Lung (tissue), 12 donors: Measurements from ENCODE around the gene GNAT1. TPM values are rescaled to one million over a fixed set of nuclear protein-coding genes. Genes with fewer than 3 reads are reported as not detected.

Experiments
- ATAC-seq: fragments of 200-7000 bp; cut with Tn5 transposase; one replicate; pipeline ENCODE4 v1.9.1; 2020; ENCODE audit warnings: moderate number of reproducible peaks; ENCODE audit not compliant: insufficient read depth, low FRiP score
- DNase-seq, 3 donors: peaks; one replicate each; pipeline ENCODE4 v3.0.0-alpha.2; 2013 to 2017
- H3K27ac ChIP-seq, 2 donors: one replicate each; pipeline ENCODE4 v1.5.1; 2013; ENCODE audit warnings: mild to moderate bottlenecking in 2 of 2, moderate library complexity in 2 of 2, control low read depth in 1 of 2, inconsistent platforms in 1 of 2, low read depth in 1 of 2, low read length in 1 of 2
- H3K27me3 ChIP-seq, 3 donors: one replicate each; pipeline ENCODE4 v1.5.1; 2013; ENCODE audit warnings: low read length in 2 of 3; ENCODE audit not compliant: control insufficient read depth in 3 of 3, insufficient read depth in 3 of 3
- H3K36me3 ChIP-seq, 4 donors: one replicate each; pipeline ENCODE4 v1.5.1; 2013; ENCODE audit warnings: low read length in 4 of 4, mild to moderate bottlenecking in 1 of 4, moderate library complexity in 1 of 4; ENCODE audit not compliant: control insufficient read depth in 4 of 4, insufficient read depth in 4 of 4
- H3K4me1 ChIP-seq, 5 donors: one replicate each; pipeline ENCODE4 v1.5.1; 2013; ENCODE audit warnings: low read length in 5 of 5, mild to moderate bottlenecking in 2 of 5, moderate library complexity in 1 of 5; ENCODE audit not compliant: control insufficient read depth in 5 of 5, insufficient read depth in 5 of 5
- H3K4me3 ChIP-seq: one replicate; pipeline ENCODE4 v1.5.1; 2013; ENCODE audit warnings: mild to moderate bottlenecking, control low read depth, moderate library complexity
- H3K9ac ChIP-seq, 2 donors: one replicate each; pipeline ENCODE4 v1.5.1; 2013; ENCODE audit warnings: low read length in 2 of 2, control low read depth in 1 of 2; ENCODE audit not compliant: insufficient read depth in 1 of 2
- H3K9me3 ChIP-seq, 4 donors: one replicate each; pipeline ENCODE4 v1.5.1; 2013; ENCODE audit warnings: low read length in 3 of 4, mild to moderate bottlenecking in 1 of 4, moderate library complexity in 1 of 4; ENCODE audit not compliant: control insufficient read depth in 4 of 4, insufficient read depth in 3 of 4
- CTCF ChIP-seq: IDR thresholded peaks from 2 replicates; pipeline ENCODE4 v1.5.1; 2012; ENCODE audit warnings: mild to moderate bottlenecking; ENCODE audit errors: control extremely low read depth, extremely low read depth
- WGBS, 2 donors: extraction: QIAGEN DNeasy Blood & Tissue Kit; methylation state at CpG; one replicate each; pipeline ENCODE4 v1.1.7; 2013; 5-methylcytosine and 5-hydroxymethylcytosine counted together
- polyA plus RNA-seq, 2 donors: library from polyadenylated mRNA; stranded (reverse); fragments of 200-250 nt; gene quantifications; one replicate each; pipeline ENCODE4 v1.2.1, GENCODE V29; 2013
- total RNA-seq, 2 donors: library from RNA; depleted of rRNA in 1 of 2; stranded (reverse); fragments of >200 nt in 1 of 2; gene quantifications; one replicate each; pipeline ENCODE4 v1.2.1, GENCODE V29; 2014 to 2021
- donor health status: control.
- donor health status: control.
- donor health status: Bipolar disorder and iron deficiency.
- donor health status: healthy.
- donor health status: DM: yes; HTN: yes; CAD: no.

The GNAT1 gene
- total and polyA plus RNA-seq, 4 donors, result 0.05 to 0.16 TPM; not detected in 2

DNA sequence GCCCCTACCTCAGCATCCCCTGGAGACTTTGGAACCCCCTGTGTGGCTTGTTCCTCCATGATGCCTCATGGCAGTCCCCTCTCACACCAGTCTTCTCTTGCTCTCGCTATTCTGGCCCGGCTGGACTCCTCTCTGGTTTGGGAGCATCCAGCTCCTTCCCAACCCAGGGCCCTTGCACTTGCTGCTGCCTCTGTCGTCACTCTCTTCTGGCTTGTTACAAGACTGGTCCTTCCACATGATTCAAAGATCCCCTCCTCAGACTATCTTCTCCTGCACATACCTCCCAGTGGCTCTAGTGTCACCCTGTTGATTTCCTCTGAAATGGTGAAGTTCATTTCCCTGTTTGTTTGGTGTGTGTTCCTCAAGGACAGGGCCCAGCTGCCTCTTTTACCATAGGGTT, 38.1 kb downstream of the GNAT1 start:
- H3K9ac ChIP-seq, result no peak overlapping the region
- H3K9me3 ChIP-seq, result no peaks in the 10 kb centered on the region
- DNase-seq, result no peak
- no peak for TF ChIP-seq CTCF
- H3K27ac ChIP-seq, result no peak overlapping the region
- no peak for ATAC-seq
- no peak overlapping the region for H3K4me3 ChIP-seq
- H3K36me3 ChIP-seq, result no peaks in the 10 kb centered on the region
- no peaks in the 10 kb centered on the region for H3K27me3 ChIP-seq
- 94 to 96% methylated on average over 3 of the region's 3 CpGs for WGBS, 2 donors
- H3K4me1 ChIP-seq, result peaks cover 0 to 18% (median 0%) of the 10 kb centered on the region in 5 donors

- no peak overlapping the region for H3K9ac ChIP-seq
- no peak for DNase-seq
Measured at GRCh38 chr3:50230104-50230793, 38.8 kb downstream of the GNAT1 start.

GRCh38 chr3:50230794-50231125, 39.4 kb downstream of the GNAT1 start:
- Histone ChIP-seq H3K27ac (peak overlapping the region in 1 of 2 donors; percentile 51), H3K4me1 (peaks cover 0 to 18% (median 0%) of the 10 kb centered on the region in 5 donors), H3K4me3 (no peak overlapping the region), H3K9me3 (no peaks in the 10 kb centered on the region), H3K9ac (no peak overlapping the region), H3K27me3 (no peaks in the 10 kb centered on the region), H3K36me3 (no peaks in the 10 kb centered on the region)
- WGBS, 2 donors, result 85 to 91% methylated on average over 4 of the region's 4 CpGs
- no peak for TF ChIP-seq CTCF
- DNase-seq, result no peak
- no peak for ATAC-seq

More at GRCh38 chr3:50230104-50230793, 38.8 kb downstream of the GNAT1 start:
- ATAC-seq, result no peak
- Histone ChIP-seq H3K27ac (peak overlapping the region in 1 of 2 donors; percentile 51), H3K27me3 (no peaks in the 10 kb centered on the region), H3K9me3 (no peaks in the 10 kb centered on the region), H3K4me3 (no peak overlapping the region), H3K4me1 (peaks cover 0 to 18% (median 0%) of the 10 kb centered on the region in 5 donors), H3K36me3 (no peaks in the 10 kb centered on the region)
- WGBS, 2 donors, result 47 to 74% methylated on average over 8 of the region's 8 CpGs
- TF ChIP-seq CTCF, result no peak

- H3K36me3 ChIP-seq, result no peaks in the 10 kb centered on the region
- peaks cover 0 to 14% (median 0%) of the 10 kb centered on the region in 5 donors for H3K4me1 ChIP-seq
- no peak for TF ChIP-seq CTCF
- ATAC-seq (no peak), DNase-seq (no peak)
- no peak overlapping the region for H3K27ac ChIP-seq
- no peaks in the 10 kb centered on the region for H3K9me3 ChIP-seq
- 84 to 87% methylated on average over 5 of the region's 5 CpGs for WGBS, 2 donors
- H3K27me3 ChIP-seq, result no peaks in the 10 kb centered on the region
- no peak overlapping the region for H3K9ac ChIP-seq
- H3K4me3 ChIP-seq, result no peak overlapping the region
Measured at GRCh38 chr3:50231581-50231980, 40.2 kb downstream of the GNAT1 start.
